ENCODE data around the gene GNPDA1. TPM values are rescaled to one million over a fixed set of nuclear protein-coding genes. Genes with fewer than 3 reads are reported as not detected.

Gene GNPDA1
- total and polyA plus RNA-seq, 2 of the 8 experiments (the other 6 are each of a cell fraction or from before 2014, with no cell fraction given), result 33.0 to 94.3 TPM

DNA sequence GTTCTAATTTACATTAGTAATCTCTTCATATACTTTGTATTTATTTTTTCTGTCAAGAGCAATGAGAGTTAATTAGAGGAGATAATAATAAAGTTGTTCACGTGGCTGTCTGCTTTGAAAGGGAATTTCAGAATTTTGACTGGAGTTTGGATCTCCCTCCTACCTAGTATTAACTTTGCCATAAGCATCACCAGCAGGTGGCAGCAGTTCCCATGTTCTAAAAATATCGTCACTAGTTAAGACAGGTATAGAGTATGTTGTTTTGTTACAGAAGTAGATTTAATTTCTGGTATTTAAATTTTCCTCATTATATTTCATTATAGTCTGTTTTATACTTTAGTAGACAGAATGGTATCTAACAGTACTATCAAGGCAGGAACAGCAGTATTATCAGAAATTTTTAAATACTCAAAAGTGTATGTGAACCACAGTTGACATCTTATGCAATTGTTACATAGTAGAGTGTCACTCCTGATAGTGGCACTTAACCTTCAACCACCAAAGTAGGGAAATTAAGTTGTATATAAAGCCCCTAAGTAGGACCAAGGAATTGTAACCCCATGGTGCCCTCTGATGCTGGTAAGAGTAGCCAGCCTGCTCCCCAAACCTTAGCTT lies 20.4 kb downstream of the GNPDA1 start (continued):
- TF ChIP-seq NRF1 (IDR thresholded peaks at IDR 0.05; ENCODE audit: low read depth, low read length) (no peak), RFX5 (IDR thresholded peaks at IDR 0.05; ENCODE audit: borderline replicate concordance, low read depth, low read length) (no peak)

Data from H1 (cell line).